ENCODE measurements around the gene MARCHF10. TPM values are rescaled to one million over a fixed set of nuclear protein-coding genes. Genes with fewer than 3 reads are reported as not detected.

Gene MARCHF10
- total RNA-seq, 1 experiment from 2014 or later, result not detected

DNA sequence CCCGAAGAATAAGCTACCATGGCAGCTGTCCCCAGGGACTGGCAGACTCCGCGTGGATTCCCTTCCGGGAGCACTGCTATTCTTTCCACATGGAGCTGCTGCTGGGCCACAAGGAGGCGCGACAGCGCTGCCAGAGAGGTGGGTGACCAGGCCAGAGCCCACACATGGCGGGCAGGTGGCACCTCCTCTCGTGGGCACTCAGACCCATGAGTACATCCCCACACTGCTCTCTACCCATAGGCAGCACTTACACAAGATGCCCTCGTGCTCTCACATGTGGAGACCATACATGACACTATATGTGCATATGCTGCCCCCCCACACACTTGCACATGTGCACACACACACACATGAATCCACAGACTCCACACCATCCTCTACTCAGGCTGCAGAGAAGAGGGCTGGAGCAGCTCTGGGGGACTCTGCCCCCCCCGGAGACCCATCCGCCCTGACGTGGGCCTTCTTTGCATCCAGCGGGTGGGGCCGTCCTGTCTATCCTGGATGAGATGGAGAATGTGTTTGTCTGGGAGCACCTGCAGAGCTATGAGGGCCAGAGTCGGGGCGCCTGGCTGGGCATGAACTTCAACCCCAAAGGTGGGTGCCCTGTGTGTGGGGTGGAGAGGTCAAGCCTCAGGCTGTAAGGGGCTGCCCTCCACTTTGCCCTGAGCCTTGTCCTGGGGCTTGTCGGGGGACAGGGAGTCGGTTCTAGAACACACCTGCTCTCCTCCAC, 117.8 kb downstream of the MARCHF10 start:
- Histone ChIP-seq H3K27me3 (no peaks in the 10 kb centered on the region), H3K36me3 (peaks cover 28% of the 10 kb centered on the region), H3K9me3 (no peaks in the 10 kb centered on the region), H3K4me3 (no peak overlapping the region)
- DNase-seq, result no peak

DNA sequence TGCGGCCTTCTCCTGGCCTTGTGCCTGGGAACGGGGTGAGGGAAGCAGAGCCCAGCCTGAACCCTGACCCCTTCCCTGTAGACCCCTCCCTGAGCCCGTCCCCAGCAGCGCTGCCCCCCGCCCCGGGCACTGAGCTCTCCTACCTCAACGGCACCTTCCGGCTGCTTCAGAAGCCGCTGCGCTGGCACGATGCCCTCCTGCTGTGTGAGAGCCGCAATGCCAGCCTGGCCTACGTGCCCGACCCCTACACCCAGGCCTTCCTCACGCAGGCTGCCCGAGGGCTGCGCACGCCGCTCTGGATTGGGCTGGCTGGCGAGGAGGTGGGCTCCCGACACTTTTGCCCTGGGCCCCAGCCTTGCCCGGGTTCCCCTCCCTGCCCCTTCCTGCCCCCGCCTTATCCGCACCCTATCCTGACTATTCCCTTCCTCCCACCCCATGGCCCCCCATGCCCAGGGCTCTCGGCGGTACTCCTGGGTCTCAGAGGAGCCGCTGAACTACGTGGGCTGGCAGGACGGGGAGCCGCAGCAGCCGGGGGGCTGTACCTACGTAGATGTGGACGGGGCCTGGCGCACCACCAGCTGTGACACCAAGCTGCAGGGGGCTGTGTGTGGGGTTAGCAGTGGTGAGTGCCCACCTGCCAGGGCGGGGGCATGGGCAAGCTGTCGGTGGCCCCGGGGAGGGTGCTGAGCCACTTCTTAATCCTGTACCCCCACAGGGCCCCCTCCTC, 118.5 kb downstream of the MARCHF10 start:
- Histone ChIP-seq H3K9me3 (no peaks in the 10 kb centered on the region), H3K4me3 (no peak overlapping the region), H3K36me3 (peaks cover 31% of the 10 kb centered on the region), H3K27me3 (no peaks in the 10 kb centered on the region)
- no peak for DNase-seq

DNA sequence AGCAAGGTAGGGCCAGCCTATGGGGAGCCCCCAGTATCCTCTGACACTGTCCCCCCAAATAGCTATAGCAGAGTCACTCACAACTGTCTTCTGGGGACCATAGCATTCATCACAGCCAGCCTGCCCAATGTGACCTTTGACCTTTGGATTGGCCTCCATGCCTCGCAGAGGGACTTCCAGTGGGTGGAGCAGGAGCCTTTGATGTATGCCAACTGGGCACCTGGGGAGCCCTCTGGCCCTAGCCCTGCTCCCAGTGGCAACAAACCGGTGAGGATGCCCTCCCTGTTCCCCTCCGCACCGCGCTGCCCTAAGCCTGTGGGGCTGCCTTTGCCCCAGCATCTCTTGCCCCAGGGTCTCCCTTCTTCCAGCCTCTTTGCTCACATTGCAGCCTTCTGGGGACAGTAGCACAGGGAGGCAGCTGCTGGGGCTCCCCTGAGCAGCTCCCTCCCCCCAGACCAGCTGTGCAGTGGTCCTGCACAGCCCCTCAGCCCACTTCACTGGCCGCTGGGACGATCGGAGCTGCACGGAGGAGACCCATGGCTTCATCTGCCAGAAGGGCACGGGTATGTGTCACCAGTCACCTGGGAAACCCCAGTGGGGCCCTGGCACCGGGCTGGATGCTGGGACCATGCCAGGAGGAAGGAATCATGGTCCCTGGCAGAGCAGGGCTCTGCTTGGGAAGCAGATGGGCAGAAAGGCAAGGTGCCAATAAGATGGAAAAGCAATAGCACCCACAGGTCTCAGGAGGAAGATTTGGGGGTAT, 119.5 kb downstream of the MARCHF10 start:
- peaks cover 38% of the 10 kb centered on the region for H3K36me3 ChIP-seq
- DNase-seq, result no peak

DNA sequence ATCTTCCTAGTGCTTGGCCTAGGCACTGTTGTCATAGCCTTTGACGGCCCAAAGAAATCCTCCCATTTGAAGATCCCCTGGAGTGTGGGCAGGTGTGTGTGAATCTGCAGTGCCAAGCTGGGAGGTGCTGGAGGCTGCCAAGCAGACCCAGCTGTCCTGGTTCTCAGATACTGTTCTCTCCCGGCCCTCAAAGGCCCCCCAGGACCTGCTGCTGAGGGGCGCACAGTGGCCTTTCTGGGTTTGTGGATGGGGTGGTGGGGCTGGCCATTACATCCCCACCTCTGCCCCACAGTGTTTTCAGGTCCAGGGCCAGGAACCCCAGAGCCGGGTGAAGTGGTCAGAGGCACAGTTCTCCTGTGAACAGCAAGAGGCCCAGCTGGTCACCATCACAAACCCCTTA, 120.1 kb downstream of the MARCHF10 start:
- no peaks in the 10 kb centered on the region for H3K9me3 ChIP-seq
- peaks cover 38% of the 10 kb centered on the region for H3K36me3 ChIP-seq
- no peak overlapping the region for H3K4me3 ChIP-seq
- no peak for DNase-seq
- no peaks in the 10 kb centered on the region for H3K27me3 ChIP-seq

More for the DNA sequence above, 119.5 kb downstream of the MARCHF10 start:
- Histone ChIP-seq H3K27me3 (no peaks in the 10 kb centered on the region), H3K4me3 (no peak overlapping the region), H3K9me3 (no peaks in the 10 kb centered on the region)

DNA sequence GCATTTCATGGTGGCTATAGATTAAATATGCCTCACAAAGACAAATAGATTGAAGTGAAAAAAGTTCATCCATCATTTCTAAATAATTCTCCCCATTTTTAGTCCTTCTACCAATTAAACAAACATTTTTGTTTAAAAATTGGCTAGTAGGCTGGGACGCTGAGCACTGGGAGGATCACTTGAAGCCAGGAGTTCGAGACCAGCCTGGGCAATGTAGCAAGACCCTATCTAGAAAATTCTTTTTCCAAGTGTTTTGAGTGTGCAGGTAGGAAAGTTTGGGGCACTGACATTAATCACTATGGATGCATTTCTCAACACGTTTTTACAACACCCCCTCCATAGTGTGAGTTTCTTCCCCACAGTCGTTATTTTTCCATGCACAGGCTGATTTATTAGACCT, 123.9 kb downstream of the MARCHF10 start:
- Histone ChIP-seq H3K4me3 (no peak overlapping the region), H3K36me3 (peaks cover 36% of the 10 kb centered on the region), H3K9me3 (no peaks in the 10 kb centered on the region), H3K27me3 (no peaks in the 10 kb centered on the region)
- no peak for DNase-seq

DNA sequence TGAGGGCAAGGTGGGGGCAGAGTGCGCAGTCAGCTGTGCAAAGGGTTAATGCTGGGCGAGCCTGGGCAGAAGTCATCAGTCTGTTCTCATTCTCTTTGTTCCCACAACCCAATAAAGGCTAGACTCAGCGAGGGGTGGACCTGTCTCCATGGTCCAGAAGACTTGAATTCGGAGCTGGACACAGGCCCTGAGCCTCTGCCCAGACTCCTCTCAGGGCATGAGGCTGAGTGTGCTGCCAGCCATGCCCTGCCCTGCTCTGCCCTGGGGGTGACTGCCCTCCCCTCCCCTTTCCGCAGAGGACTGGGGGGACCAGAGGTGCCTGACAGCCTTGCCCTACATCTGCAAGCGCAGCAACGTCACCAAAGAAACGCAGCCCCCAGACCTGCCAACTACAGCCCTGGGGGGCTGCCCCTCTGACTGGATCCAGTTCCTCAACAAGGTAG, 126.2 kb downstream of the MARCHF10 start:
- peaks cover 30% of the 10 kb centered on the region for H3K36me3 ChIP-seq
- H3K27me3 ChIP-seq, result no peaks in the 10 kb centered on the region
- no peak overlapping the region for H3K4me3 ChIP-seq
- DNase-seq, result no peak
- H3K9me3 ChIP-seq, result no peaks in the 10 kb centered on the region

DNA sequence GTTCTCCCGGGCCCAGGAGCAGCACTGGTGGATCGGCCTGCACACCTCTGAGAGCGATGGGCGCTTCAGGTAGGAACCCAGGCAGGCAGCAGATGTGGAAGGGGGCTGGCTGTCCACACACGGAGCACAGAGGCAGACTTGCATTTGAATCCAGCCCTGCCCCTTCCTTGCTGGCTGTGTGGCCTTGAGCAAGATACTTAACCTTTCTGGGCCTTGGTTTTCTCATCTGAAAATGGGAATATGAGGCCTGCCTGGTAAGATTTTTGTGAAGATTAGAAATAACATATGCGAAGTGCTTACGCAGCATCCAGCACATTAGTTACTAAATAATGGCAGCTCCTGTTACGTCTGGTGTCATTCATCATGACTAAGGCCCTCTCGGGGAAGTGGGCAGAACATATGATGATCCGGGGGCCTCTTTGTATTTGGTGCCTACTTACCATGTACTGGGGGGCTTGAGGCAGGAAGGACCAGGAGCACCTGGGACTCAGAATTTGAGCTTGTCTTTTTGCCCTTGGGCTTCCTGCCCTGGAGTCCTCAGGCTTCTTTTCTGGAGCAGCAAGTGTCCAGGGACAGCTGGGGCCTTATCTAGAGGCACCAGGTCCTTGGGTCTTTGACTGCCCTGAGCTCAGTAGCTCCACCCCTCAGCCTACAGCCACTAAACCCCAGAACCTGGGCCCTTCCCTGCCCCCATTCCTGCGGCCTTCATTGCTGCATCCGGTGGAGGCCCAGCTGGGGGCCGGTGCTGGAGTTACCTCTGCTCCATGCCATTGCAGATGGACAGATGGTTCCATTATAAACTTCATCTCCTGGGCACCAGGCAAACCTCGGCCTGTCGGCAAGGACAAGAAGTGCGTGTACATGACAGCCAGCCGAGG, 126.8 kb downstream of the MARCHF10 start:
- H3K36me3 ChIP-seq, result peaks cover 26% of the 10 kb centered on the region
- no peak overlapping the region for H3K4me3 ChIP-seq
- H3K9me3 ChIP-seq, result no peaks in the 10 kb centered on the region
- no peaks in the 10 kb centered on the region for H3K27me3 ChIP-seq
- no peak for DNase-seq

DNA sequence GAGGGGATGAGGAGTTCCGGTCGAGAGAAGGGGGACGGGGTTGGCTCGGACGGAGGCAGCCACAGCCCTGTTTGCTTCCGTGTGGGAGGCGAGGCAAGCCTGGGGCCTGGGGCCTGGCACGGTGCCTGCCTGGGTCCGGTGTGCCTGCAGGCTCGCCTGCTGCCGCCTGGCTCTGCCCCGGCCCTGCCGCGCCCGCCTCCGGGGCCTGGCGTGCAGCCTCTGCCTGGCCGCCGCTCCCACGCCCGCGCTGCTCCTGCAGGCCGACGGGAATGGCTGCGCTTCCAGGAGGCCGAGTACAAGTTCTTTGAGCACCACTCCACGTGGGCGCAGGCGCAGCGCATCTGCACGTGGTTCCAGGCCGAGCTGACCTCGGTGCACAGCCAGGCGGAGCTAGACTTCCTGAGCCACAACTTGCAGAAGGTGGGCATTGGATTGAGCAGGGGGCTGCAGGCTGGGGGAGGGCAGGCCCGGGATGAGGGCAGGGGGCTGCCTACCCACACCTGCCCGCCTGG, 127.5 kb downstream of the MARCHF10 start:
- no peak for DNase-seq
- Histone ChIP-seq H3K27me3 (no peaks in the 10 kb centered on the region), H3K9me3 (no peaks in the 10 kb centered on the region), H3K36me3 (peaks cover 26% of the 10 kb centered on the region), H3K4me3 (no peak overlapping the region)

DNA sequence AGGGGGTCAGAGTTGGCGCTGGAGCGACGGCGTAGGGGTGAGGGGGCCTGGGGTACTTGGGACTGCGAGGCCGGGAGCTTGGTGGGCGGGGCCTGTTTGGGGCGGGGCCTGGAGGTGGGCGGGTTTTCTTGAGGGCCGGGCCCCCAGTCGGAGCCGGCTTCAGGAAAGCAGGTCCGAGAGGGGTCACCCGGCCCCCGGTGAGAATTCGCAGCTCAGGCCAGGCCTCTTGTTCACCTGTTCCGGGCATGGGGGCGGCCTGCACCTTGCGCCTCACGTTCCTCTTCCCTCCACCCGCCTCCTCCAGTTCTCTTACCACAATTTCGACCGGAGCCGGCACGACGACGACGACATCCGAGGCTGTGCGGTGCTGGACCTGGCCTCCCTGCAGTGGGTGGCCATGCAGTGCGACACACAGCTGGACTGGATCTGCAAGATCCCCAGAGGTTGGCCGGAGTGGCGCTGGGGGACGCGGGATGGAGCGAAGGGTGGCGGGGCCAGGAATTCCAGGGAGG, 128.2 kb downstream of the MARCHF10 start:
- DNase-seq, result no peak
- no peaks in the 10 kb centered on the region for H3K9me3 ChIP-seq
- peaks cover 23% of the 10 kb centered on the region for H3K36me3 ChIP-seq
- H3K27me3 ChIP-seq, result no peaks in the 10 kb centered on the region
- no peak overlapping the region for H3K4me3 ChIP-seq

DNA sequence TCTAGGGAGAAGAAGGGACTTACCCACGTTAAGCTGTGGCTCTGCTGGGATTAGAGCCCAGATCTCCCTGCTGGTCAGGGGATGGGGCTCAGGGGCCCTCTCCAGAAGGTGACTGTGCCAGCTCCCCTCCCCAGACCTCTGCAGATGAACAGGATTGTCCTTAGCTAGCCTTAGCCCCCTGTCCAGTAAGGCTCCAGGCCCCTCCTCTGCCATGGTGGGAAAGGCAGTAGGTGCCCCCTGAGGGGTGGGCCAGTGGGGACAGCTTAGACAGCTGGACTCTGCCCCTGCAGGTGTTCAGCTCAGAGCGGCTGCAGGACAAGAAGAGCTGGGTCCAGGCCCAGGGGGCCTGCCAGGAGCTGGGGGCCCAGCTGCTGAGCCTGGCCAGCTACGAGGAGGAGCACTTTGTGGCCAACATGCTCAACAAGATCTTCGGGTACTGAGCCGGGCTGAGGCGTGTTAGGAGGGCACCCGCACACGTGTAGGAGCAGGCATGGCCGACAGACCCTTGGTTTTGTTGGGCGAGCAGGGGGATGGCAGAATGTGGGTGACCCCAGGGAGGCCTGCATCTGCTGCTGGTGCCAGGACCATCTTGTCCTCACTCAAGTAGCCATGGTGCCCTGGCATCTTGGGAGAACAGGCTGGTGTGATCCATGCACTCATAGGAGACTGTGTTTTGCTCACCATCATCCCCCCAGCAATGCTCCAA, 129.7 kb downstream of the MARCHF10 start:
- Histone ChIP-seq H3K36me3 (peaks cover 19% of the 10 kb centered on the region), H3K27me3 (no peaks in the 10 kb centered on the region), H3K9me3 (no peaks in the 10 kb centered on the region), H3K4me3 (no peak overlapping the region)
- no peak for DNase-seq

DNA sequence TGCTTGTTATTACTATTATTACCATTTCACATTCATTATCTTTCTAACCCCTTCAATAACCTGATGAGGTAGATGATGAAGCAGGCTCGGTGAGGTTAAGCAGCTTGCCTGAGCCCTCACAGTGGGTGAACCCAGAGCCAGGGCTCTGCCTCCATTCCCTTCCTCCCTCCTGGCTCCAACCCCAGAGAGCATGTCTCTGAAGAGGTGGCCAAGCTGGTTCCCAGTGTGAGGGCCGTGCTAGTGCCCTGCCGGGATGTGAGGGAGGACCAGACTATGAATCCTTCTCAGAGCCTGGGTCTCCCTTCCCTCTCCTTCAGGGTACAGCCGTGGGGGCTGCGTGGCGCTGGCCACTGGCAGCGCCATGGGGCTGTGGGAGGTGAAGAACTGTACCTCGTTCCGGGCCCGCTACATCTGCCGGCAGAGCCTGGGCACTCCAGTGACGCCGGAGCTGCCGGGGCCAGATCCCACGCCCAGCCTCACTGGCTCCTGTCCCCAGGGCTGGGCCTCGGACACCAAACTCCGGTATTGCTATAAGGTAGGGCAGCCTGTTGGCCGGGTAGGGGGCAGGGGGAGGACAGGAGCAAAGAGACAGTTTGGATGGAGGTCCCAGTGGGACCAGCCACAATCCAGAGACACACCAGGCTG, 131.0 kb downstream of the MARCHF10 start:
- H3K36me3 ChIP-seq, result peaks cover 25% of the 10 kb centered on the region

DNA sequence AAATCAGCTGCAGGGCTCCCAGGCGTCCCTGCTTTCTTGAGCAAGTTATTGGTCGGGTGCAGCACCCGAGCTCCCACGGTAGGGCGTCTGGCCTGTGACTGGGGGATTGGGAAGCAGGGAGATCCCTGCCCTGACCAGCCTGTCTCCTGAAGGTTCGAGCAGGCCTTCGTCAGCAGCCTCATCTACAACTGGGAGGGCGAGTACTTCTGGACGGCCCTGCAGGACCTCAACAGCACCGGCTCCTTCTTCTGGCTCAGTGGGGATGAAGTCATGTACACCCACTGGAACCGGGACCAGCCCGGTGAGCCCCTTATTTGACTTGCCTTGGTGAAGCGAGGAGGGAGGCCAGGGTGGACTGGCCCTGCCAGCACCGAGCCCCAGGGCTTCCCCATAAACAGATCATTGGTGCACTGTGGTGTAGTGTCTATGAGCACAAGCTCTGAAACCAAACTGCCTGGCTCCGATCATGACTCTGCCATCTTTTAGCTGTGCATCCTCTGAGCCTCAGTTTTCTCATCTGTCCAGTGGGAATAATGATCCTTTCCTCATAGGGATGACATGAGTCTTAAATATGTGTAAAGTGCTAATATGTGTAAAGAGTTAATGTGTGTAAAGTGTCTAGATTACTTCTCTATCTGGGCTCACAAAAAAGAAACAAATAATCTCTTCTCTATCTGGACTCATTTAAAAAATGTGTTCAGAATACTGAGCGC, 131.7 kb downstream of the MARCHF10 start:
- H3K36me3 ChIP-seq, result peaks cover 28% of the 10 kb centered on the region

More for the DNA sequence above, 131.0 kb downstream of the MARCHF10 start:
- Histone ChIP-seq H3K4me3 (no peak overlapping the region), H3K27me3 (no peaks in the 10 kb centered on the region), H3K9me3 (no peaks in the 10 kb centered on the region)
- DNase-seq, result no peak

DNA sequence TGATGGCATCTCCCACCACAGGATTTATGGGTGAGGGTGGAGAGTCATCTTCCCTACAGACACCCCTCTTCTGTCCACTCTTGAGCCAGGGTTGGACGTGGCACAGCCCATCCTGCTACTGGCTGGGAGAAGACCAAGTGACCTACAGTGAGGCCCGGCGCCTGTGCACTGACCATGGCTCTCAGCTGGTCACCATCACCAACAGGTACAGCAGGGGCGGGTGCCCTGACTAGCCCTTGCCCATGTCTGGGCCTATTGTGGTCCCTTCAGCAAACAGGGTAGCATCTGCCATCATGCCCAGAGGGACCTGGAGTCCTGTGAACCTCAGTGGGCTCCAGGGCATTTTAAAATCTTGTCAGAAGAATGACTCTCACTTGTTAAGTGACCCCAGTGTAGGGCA, 132.4 kb downstream of the MARCHF10 start:
- H3K4me3 ChIP-seq, result no peak overlapping the region
- peaks cover 28% of the 10 kb centered on the region for H3K36me3 ChIP-seq
- DNase-seq, result no peak

More for the DNA sequence above, 131.7 kb downstream of the MARCHF10 start:
- no peaks in the 10 kb centered on the region for H3K9me3 ChIP-seq
- no peak for DNase-seq
- no peak overlapping the region for H3K4me3 ChIP-seq
- H3K27me3 ChIP-seq, result no peaks in the 10 kb centered on the region

DNA sequence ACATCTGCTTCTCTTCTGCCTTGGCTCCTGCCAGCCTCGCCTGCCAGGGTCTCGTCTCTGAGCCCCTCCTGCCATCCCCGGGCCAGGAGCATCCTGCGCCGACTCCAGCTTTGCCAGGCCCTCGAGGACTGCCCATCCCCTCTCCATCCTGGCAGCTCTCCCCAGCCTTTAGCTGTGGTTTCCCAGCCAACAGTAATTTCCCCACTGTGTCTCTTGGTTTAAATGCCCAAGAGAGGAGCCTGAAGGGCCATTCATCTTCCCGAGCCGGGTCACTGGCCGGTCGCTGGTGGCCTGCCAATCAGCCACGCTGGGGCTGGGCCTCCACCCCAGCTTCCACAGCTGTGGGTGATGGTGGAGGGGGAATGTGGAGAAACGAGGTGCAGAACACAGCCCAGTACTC, 132.9 kb downstream of the MARCHF10 start:
- H3K4me3 ChIP-seq, result no peak overlapping the region
- H3K27me3 ChIP-seq, result no peaks in the 10 kb centered on the region
- no peak for DNase-seq
- H3K36me3 ChIP-seq, result peaks cover 28% of the 10 kb centered on the region
- H3K9me3 ChIP-seq, result no peaks in the 10 kb centered on the region

More for the DNA sequence above, 132.4 kb downstream of the MARCHF10 start:
- Histone ChIP-seq H3K9me3 (no peaks in the 10 kb centered on the region), H3K27me3 (no peaks in the 10 kb centered on the region)

Data from MG63 (cell line).